K562 (cell line): ENCODE measurements around the gene DBNDD2. TPM values are rescaled to one million over a fixed set of nuclear protein-coding genes. Genes with fewer than 3 reads are reported as not detected.

Experiments used
- ATAC-seq: fragments of 200-7000 bp; cut with Tn5 transposase; 3 replicates; pipeline ENCODE4 v1.9.1; 2020; ENCODE audit warnings: moderate library complexity
- BruUV-seq: library from RNA; stranded (reverse); fragments of 400-500 nt; replicated peaks from 2 replicates; lab custom pipeline; 2021; lab: Mats Ljungman, UMichigan
- CTCF ChIA-PET: fragments of 300-600 bp; formaldehyde crosslinking; extraction: SDS; loops from one replicate; lab custom pipeline; 2021; ENCODE audit warnings: low intra/inter-chr PET ratio; lab: Yijun Ruan, JAX
- POLR2A ChIA-PET: fragments of 300-600, 350-650 bp; sonication (Branson Sonifier 250); formaldehyde crosslinking; extraction: SDS; loops from one replicate; lab custom pipeline; 2021; ENCODE audit warnings: antibody characterized with exemption, inconsistent platforms; lab: Yijun Ruan, JAX
- DNase-seq, 4 experiments: peaks; one replicate each; pipeline versions ENCODE4 v3.0.0 to v3.0.0-alpha.2; 2011 to 2018; ENCODE audit warnings: low spot score in 3 of 4, mixed read lengths in 3 of 4; ENCODE audit errors: extremely low read depth in 1 of 4
- FAIRE-seq: peaks from 2 replicates; lab custom pipeline; 2011; peaks lifted over from hg19 to GRCh38; lab: Jason Lieb, UNC
- H2AFZ ChIP-seq: 2 replicates; pipeline ENCODE4 v1.6.0; 2011; ENCODE audit warnings: low read depth, low read length, control low read depth, inconsistent platforms
- H3K27ac ChIP-seq: fragments of 200-600 bp; 3 replicates; pipeline ENCODE4 v1.8.0; 2011; ENCODE audit warnings: low read depth, mild to moderate bottlenecking, control low read depth, inconsistent platforms, low read length, moderate library complexity, mixed read lengths; ENCODE audit errors: extremely low read depth
- H3K27me3 ChIP-seq, 2 experiments: fragments of 300-600 bp in 1 of 2; 2 replicates in 1 of 2; 3 replicates in 1 of 2; pipeline versions ENCODE4 v1.6.0 to v1.8.0; 2011; ENCODE audit warnings: inconsistent platforms in 2 of 2, low read length in 2 of 2, mild to moderate bottlenecking in 1 of 2, mixed read lengths in 1 of 2, moderate library complexity in 1 of 2; ENCODE audit not compliant: control insufficient read depth in 2 of 2, insufficient read depth in 2 of 2
- H3K36me3 ChIP-seq: fragments of 300-600 bp; 3 replicates; pipeline ENCODE4 v1.8.0; 2011; ENCODE audit warnings: mild to moderate bottlenecking, low read length, inconsistent platforms; ENCODE audit not compliant: control insufficient read depth, insufficient read depth
- H3K4me1 ChIP-seq, 2 experiments: fragments of 200-600 bp in 1 of 2; replicated peaks in 1 of 2; 2 replicates in 1 of 2; 3 replicates in 1 of 2; pipeline versions ENCODE4 v1.5.1 to v1.8.0; 2011; ENCODE audit warnings: inconsistent platforms in 2 of 2, low read length in 2 of 2, mild to moderate bottlenecking in 1 of 2, mixed read lengths in 1 of 2, moderate library complexity in 1 of 2; ENCODE audit not compliant: control insufficient read depth in 2 of 2, insufficient read depth in 2 of 2
- H3K4me2 ChIP-seq: 2 replicates; pipeline ENCODE4 v1.6.1; 2011; ENCODE audit warnings: low read length, control low read depth, inconsistent platforms, mixed read lengths; ENCODE audit not compliant: insufficient read depth
- H3K4me3 ChIP-seq: fragments of 200-600 bp; sonication (generic), shearing (Covaris generic); 2 replicates; pipeline ENCODE4 v1.5.1; 2016; ENCODE audit warnings: control low read depth, inconsistent platforms
- H3K79me2 ChIP-seq: fragments of 200-600 bp; 3 replicates; pipeline ENCODE4 v1.8.0; 2011; ENCODE audit warnings: low read length, inconsistent platforms; ENCODE audit not compliant: control insufficient read depth, insufficient read depth
- H3K9ac ChIP-seq, 2 experiments: 2 replicates each; pipeline versions ENCODE4 v1.6.0 to v1.6.1; 2011; ENCODE audit warnings: low read depth in 2 of 2, low read length in 2 of 2, control low read depth in 1 of 2, inconsistent platforms in 1 of 2, mild to moderate bottlenecking in 1 of 2, mixed read lengths in 1 of 2; ENCODE audit not compliant: insufficient read depth in 1 of 2
- H3K9me1 ChIP-seq: one replicate; pipeline ENCODE4 v1.6.0; 2011; ENCODE audit warnings: inconsistent platforms, mild to moderate bottlenecking, low read length, moderate library complexity; ENCODE audit not compliant: control insufficient read depth, insufficient read depth
- H3K9me3 ChIP-seq: replicated peaks from 2 replicates; pipeline ENCODE4 v1.5.1; 2011; ENCODE audit warnings: low read depth, low read length, inconsistent platforms; ENCODE audit not compliant: control insufficient read depth, insufficient read depth
- H4K20me1 ChIP-seq: replicated peaks from 2 replicates; pipeline ENCODE4 v1.6.1; 2011; ENCODE audit warnings: low read length, inconsistent platforms, mixed read lengths; ENCODE audit not compliant: control insufficient read depth, insufficient read depth
- CBX2 ChIP-seq: fragments of 200-600 bp; sonication (generic); IDR thresholded peaks from one replicate; pipeline ENCODE4 v1.6.1; 2012; ENCODE audit warnings: mild to moderate bottlenecking, low read length, inconsistent platforms; ENCODE audit not compliant: insufficient read depth, poor library complexity, severe bottlenecking
- HMGN3 ChIP-seq: IDR thresholded peaks from 2 replicates; pipeline ENCODE4 v1.6.1; 2011; ENCODE audit warnings: borderline replicate concordance, low read depth, mild to moderate bottlenecking, mixed read lengths, low read length; ENCODE audit not compliant: insufficient read length; ENCODE audit errors: extremely low read depth
- PTBP1 ChIP-seq: fragments of 200-400 bp; formaldehyde crosslinking; IDR thresholded peaks from 2 replicates; pipeline ENCODE4 v1.6.1; 2017; ENCODE audit warnings: low read depth, low read length
- SAP30 ChIP-seq: fragments of 200-600 bp; sonication (generic); IDR thresholded peaks from 2 replicates; pipeline ENCODE4 v1.6.1; 2012; ENCODE audit warnings: borderline replicate concordance, low read depth, mild to moderate bottlenecking, moderate library complexity, low read length, control low read depth, inconsistent platforms; ENCODE audit not compliant: insufficient read depth, poor library complexity, severe bottlenecking
- WGBS: fragments of 100-300 bp; shearing (Covaris generic); methylation state at CpG from one replicate; pipeline ENCODE4 v1.1.6; 2016; ENCODE audit warnings: low coverage, mixed read lengths; ENCODE audit not compliant: insufficient coverage; ENCODE audit errors: missing lambda C conversion rate; 5-methylcytosine and 5-hydroxymethylcytosine counted together
- in situ Hi-C: fragments of 300-500 bp; cut with MboI; formaldehyde crosslinking; loops from 4 replicates; pipeline ENCODE4 v1.15.0; 2018; ENCODE audit warnings: inconsistent platforms, mixed read lengths
- intact Hi-C: fragments of 100-400 bp; cut with micrococcal nuclease; formaldehyde crosslinking; loops from 2 replicates; pipeline ENCODE4 v1.14.2; 2022
- polyA plus RNA-seq, 8 experiments: library from polyadenylated mRNA; depleted of rRNA in 4 of 8; stranded (reverse) in 5 of 8; unstranded in 3 of 8; fragments of >200 nt; fragmentation: Nextera tagmentation in 2 of 8; fragmentation: Illumina TruSeq in 1 of 8; extraction: Ambion mirVana in 2 of 8; extraction: Trizol in 1 of 8; gene quantifications; 2 replicates each; pipeline versions ENCODE4 v1.2.1 to v1.2.3, GENCODE V29; 2011 to 2014; ENCODE audit warnings: inconsistent platforms in 1 of 8, missing spikeins in 1 of 8
- total RNA-seq, 7 experiments: library from RNA; depleted of rRNA in 6 of 7; stranded (reverse); fragments of >200 nt in 6 of 7; fragmentation: Illumina TruSeq in 2 of 7; extraction: Trizol in 2 of 7; gene quantifications; 2 replicates each; pipeline versions ENCODE4 v1.2.1 to v1.2.3, GENCODE V29; 2011 to 2021; ENCODE audit warnings: low replicate concordance in 1 of 7
- TF ChIP-seq, protein P1 (sequence below): fragments of 250-450 bp; sonication (Bioruptor Pico); IDR thresholded peaks from 2 replicates; pipeline ENCODE4 v1.8.0; 2021; ENCODE audit warnings: moderate library complexity, mild to moderate bottlenecking, inconsistent platforms

Gene DBNDD2
- total and polyA plus RNA-seq, 9 of the 15 experiments (the other 6 are each of a cell fraction or from before 2014, with no cell fraction given): 12.8 to 64.0 (median 35.8) TPM

DNA sequence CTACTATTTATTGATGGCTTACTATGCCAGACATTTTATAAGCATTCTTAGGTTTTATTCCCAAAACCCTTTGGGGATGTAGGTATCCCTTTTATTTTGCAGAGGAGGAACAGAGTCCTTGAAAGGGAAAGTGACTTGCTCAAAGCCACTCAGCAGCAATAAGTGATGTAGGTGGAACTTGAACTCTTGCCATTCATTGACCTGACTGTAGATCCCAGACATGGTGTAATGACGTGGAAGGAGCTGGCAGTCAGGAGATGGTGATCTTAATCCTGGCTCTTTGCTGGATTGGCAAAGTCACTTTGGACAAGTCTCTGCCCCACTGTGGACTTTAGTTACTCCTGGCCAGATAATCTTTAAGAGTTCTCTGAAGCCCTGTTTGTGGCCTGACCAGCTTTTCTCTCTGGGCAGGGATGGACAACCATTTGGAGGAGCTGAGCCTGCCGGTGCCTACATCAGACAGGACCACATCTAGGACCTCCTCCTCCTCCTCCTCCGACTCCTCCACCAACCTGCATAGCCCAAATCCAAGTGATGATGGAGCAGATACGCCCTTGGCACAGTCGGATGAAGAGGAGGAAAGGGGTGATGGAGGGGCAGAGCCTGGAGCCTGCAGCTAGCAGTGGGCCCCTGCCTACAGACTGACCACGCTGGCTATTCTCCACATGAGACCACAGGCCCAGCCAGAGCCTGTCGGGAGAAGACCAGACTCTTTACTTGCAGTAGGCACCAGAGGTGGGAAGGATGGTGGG lies 1.6 kb downstream of the DBNDD2 start:
- H3K27me3 ChIP-seq: no peaks in the 10 kb centered on the region; a peak in 1 of 5 replicates
- H3K9ac ChIP-seq: no peak overlapping the region
- peaks cover 19% of the 10 kb centered on the region for H3K36me3 ChIP-seq
- ChIA-PET CTCF (no interaction called here), POLR2A (interaction anchor here (1.2 to 1.7 kb wide), 2 partner anchors 9 to 36 kb away, joined by 3 to 4 read pairs; no protein-coding TSS in a partner anchor)
- intact Hi-C loops (no loop called here), in situ Hi-C loops (no loop called here)
- FAIRE-seq (no peak), DNase-seq (no peak), ATAC-seq (no peak)
- peaks cover 17% of the 10 kb centered on the region; the same call in 2 of the 3 replicates for H3K79me2 ChIP-seq
- no peaks in the 10 kb centered on the region for H3K9me3 ChIP-seq
- H3K9me1 ChIP-seq: no peaks in the 10 kb centered on the region
- no peak overlapping the region for H3K4me3 ChIP-seq
- no peak overlapping the region for H3K27ac ChIP-seq
- 86% methylated on average over 5 of the region's 7 CpGs for WGBS
- no peaks in the 10 kb centered on the region for H4K20me1 ChIP-seq
- TF ChIP-seq HMGN3 (no peak), CBX2 (no peak), PTBP1 (no peak), SAP30 (no peak)
- TF ChIP-seq, protein P1, sequence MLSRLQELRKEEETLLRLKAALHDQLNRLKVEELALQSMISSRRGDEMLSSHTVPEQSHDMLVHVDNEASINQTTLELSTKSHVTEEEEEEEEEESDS (CRISPR knock-in tag): no peak
- no peak overlapping the region for H2AFZ ChIP-seq
- no peak overlapping the region for H3K4me2 ChIP-seq
- BruUV-seq: no TSS peak
- H3K4me1 ChIP-seq: peaks cover 23 to 25% of the 10 kb centered on the region in 2 experiments; a peak in 4 of 5 replicates
